Neural cell (in vitro differentiated cells): ENCODE measurements around the gene TSPAN16. TPM values are rescaled to one million over a fixed set of nuclear protein-coding genes. Genes with fewer than 3 reads are reported as not detected.

Experiments used
- H2AFZ ChIP-seq: fragments of 200-600, 300-800 bp; sonication (generic), shearing (Covaris generic); 2 replicates; pipeline ENCODE4 v1.6.0; 2014; ENCODE audit warnings: low read depth, mild to moderate bottlenecking, antibody characterized with exemption, low read length, moderate library complexity
- H3F3A ChIP-seq: fragments of 200-600 bp; shearing (Covaris generic); 2 replicates; pipeline ENCODE4 v1.6.1; 2016; ENCODE audit warnings: mild to moderate bottlenecking, moderate library complexity, mixed read lengths, antibody characterized with exemption, low read length; ENCODE audit not compliant: insufficient read depth, poor library complexity, severe bottlenecking
- H3K27ac ChIP-seq: fragments of 200-600, 300-800 bp; sonication (generic), shearing (Covaris generic); 2 replicates; pipeline ENCODE4 v1.5.1; 2014; ENCODE audit warnings: mild to moderate bottlenecking, low read length, moderate library complexity
- H3K27me3 ChIP-seq: fragments of 300-800, 200-600 bp; sonication (generic), shearing (Covaris generic); 2 replicates; pipeline ENCODE4 v1.6.0; 2014; ENCODE audit warnings: mild to moderate bottlenecking, low read depth, low read length, moderate library complexity; ENCODE audit not compliant: insufficient read depth
- H3K36me3 ChIP-seq: fragments of 300-800, 200-600 bp; sonication (generic), shearing (Covaris generic); 2 replicates; pipeline ENCODE4 v1.5.1; 2014; ENCODE audit warnings: mild to moderate bottlenecking, antibody characterized with exemption, low read length, moderate library complexity; ENCODE audit not compliant: insufficient read depth
- H3K4me2 ChIP-seq: fragments of 300-800, 200-600 bp; sonication (generic), shearing (Covaris generic); 2 replicates; pipeline ENCODE4 v1.6.0; 2014; ENCODE audit warnings: mild to moderate bottlenecking, low read length
- H3K4me3 ChIP-seq: fragments of 300-800, 200-600 bp; sonication (generic), shearing (Covaris generic); 2 replicates; pipeline ENCODE4 v1.5.1; 2014; ENCODE audit warnings: mild to moderate bottlenecking, low read length, moderate library complexity
- H3K79me2 ChIP-seq: fragments of 200-600 bp; shearing (Covaris generic); replicated peaks from 2 replicates; pipeline ENCODE4 v1.6.0; 2014; ENCODE audit warnings: mild to moderate bottlenecking, low read length, moderate library complexity; ENCODE audit not compliant: insufficient read depth
- H3K9ac ChIP-seq: fragments of 300-800, 200-600 bp; sonication (generic), shearing (Covaris generic); 2 replicates; pipeline ENCODE4 v1.6.1; 2016; ENCODE audit warnings: mild to moderate bottlenecking, low read length, mixed read lengths
- H3K9me2 ChIP-seq: fragments of 200-600 bp; shearing (Covaris generic); 2 replicates; pipeline ENCODE4 v1.6.1; 2016; ENCODE audit warnings: mild to moderate bottlenecking, low read length, mixed read lengths; ENCODE audit not compliant: insufficient read depth
- H3K9me3 ChIP-seq: fragments of 200-600, 300-800 bp; sonication (generic), shearing (Covaris generic); 2 replicates; pipeline ENCODE4 v1.6.1; 2016; ENCODE audit warnings: mild to moderate bottlenecking, mixed run types, low read length, moderate library complexity, mixed read lengths
- H4K20me1 ChIP-seq: fragments of 200-600 bp; shearing (Covaris generic); 2 replicates; pipeline ENCODE4 v1.6.1; 2016; ENCODE audit warnings: mild to moderate bottlenecking, mixed run types; ENCODE audit not compliant: insufficient read depth
- EZH2 ChIP-seq: fragments of 200-600, 300-800 bp; shearing (Covaris generic), sonication (generic); IDR thresholded peaks from 2 replicates; pipeline ENCODE4 v1.6.1; 2014; ENCODE audit warnings: antibody characterized with exemption, low read length, borderline replicate concordance, mild to moderate bottlenecking; ENCODE audit not compliant: insufficient read depth, poor library complexity, severe bottlenecking
- MXI1 ChIP-seq: fragments of 450-650 bp; conservative IDR thresholded peaks from 2 replicates; pipeline ENCODE4 v1.6.1; 2014; ENCODE audit warnings: antibody characterized with exemption, mild to moderate bottlenecking; ENCODE audit not compliant: poor library complexity, severe bottlenecking
- POLR2AphosphoS5 ChIP-seq: IDR thresholded peaks from 2 replicates; pipeline ENCODE4 v1.6.1; 2012
- RAD21 ChIP-seq: fragments of 450-650 bp; conservative IDR thresholded peaks from 2 replicates; pipeline ENCODE4 v1.6.1; 2014; ENCODE audit warnings: antibody characterized with exemption, mild to moderate bottlenecking, moderate library complexity
- SMC3 ChIP-seq: fragments of 450-650 bp; conservative IDR thresholded peaks from 2 replicates; pipeline ENCODE4 v1.6.1; 2014; ENCODE audit warnings: antibody characterized with exemption, mild to moderate bottlenecking, moderate library complexity; ENCODE audit not compliant: poor library complexity
- TAF1 ChIP-seq: IDR thresholded peaks from 2 replicates; pipeline ENCODE4 v1.6.1; 2012; ENCODE audit warnings: low read depth
- polyA plus RNA-seq: library from polyadenylated mRNA; depleted of rRNA; stranded (reverse); fragments of >200 nt; gene quantifications from 2 replicates; pipeline ENCODE4 v1.2.3, GENCODE V29; 2014
- TF ChIP-seq, protein P1 (sequence below): fragments of 450-650 bp; IDR thresholded peaks from 2 replicates; pipeline ENCODE4 v1.5.1; 2014; ENCODE audit warnings: antibody characterized with exemption, mild to moderate bottlenecking, moderate library complexity; ENCODE audit not compliant: poor library complexity, severe bottlenecking
- TF ChIP-seq, protein P2 (sequence below): IDR thresholded peaks from 2 replicates; pipeline ENCODE4 v1.6.1; 2012; ENCODE audit warnings: borderline replicate concordance

TSPAN16 gene
- polyA plus RNA-seq, 1 donor from 2014 or later = not detected

DNA sequence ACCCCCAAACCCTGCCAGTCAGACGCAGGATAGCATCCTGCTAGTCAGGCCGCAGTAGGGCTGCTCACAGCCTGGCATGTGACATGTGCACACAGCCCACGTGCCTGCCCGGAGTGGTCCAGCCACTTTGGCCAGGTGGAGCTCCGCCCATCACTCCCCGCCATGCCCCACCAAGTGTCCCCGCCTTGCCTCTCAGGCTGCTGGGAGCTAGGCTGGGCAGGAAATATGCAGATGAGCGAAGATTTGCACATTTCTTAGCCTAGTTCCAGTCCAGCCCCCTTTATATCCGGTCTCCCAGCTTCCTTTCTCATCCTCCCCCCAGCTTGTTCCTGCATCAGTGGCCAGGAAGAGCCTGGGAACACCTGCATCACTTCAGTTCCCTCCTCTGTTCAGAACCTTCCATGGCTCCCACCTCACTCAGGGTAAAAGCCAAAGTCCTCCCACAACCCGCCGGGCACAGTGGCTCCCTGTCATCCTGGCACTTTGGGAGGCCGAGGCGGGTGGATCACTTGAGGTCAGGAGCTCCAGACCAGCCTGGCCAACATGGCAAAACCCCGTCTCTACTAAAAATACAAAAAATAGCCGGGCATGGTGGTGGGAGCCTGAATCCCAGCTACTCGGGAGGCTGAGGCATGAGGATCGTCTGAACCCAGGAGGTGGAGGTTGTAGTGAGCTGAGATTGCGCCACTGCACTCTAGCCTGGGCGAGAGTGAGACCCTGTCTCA, 31.3 kb upstream of the TSPAN16 start:
- no peak overlapping the region for H3K4me3 ChIP-seq
- H2AFZ ChIP-seq = no peak overlapping the region
- no peaks in the 10 kb centered on the region for H3K79me2 ChIP-seq
- no peak overlapping the region for H3K9ac ChIP-seq
- H3K4me2 ChIP-seq = no peak overlapping the region
- no peaks in the 10 kb centered on the region for H3K9me2 ChIP-seq
- no peaks in the 10 kb centered on the region for H3K9me3 ChIP-seq
- no peak overlapping the region for H3K27ac ChIP-seq
- TF ChIP-seq SMC3 = no peak
- no peak for TF ChIP-seq MXI1
- TF ChIP-seq, protein P1, sequence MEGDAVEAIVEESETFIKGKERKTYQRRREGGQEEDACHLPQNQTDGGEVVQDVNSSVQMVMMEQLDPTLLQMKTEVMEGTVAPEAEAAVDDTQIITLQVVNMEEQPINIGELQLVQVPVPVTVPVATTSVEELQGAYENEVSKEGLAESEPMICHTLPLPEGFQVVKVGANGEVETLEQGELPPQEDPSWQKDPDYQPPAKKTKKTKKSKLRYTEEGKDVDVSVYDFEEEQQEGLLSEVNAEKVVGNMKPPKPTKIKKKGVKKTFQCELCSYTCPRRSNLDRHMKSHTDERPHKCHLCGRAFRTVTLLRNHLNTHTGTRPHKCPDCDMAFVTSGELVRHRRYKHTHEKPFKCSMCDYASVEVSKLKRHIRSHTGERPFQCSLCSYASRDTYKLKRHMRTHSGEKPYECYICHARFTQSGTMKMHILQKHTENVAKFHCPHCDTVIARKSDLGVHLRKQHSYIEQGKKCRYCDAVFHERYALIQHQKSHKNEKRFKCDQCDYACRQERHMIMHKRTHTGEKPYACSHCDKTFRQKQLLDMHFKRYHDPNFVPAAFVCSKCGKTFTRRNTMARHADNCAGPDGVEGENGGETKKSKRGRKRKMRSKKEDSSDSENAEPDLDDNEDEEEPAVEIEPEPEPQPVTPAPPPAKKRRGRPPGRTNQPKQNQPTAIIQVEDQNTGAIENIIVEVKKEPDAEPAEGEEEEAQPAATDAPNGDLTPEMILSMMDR = no peak
- H3K27me3 ChIP-seq = peaks cover 12% of the 10 kb centered on the region
- no peaks in the 10 kb centered on the region for H3F3A ChIP-seq
- H4K20me1 ChIP-seq = no peaks in the 10 kb centered on the region
- H3K36me3 ChIP-seq = no peaks in the 10 kb centered on the region

DNA sequence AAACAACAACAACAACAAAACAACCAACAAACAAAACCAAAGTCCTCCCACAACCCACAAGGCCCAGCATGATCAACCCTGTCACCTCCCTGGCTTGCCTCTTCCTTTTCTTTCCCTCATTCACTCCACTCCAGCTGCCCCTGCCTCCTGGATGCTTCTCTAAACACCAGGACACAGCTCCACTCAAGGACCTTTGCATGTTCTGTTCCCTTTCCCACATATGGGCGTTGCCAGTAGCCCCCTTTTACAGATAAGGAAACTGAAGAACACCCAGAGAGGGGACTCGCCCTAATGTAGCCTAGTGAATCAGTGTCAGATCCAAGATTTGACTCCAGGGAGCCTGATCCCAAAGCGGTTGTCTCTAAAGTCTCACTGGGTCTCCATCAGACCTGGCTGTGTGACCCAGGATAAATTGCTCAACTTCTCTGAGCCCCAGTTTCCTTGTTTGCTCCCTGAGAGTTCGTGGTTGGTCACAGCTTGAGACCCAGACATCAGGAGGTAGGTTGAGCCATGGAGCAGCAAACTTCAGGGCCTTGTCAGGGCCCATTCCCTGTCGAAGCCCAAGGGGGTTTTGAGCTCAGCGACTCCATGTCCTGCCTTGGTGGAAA, 30.7 kb upstream of the TSPAN16 start:
- no peaks in the 10 kb centered on the region for H3K79me2 ChIP-seq
- no peaks in the 10 kb centered on the region for H3K9me3 ChIP-seq
- H2AFZ ChIP-seq = no peak overlapping the region
- no peak overlapping the region for H3K4me3 ChIP-seq
- TF ChIP-seq RAD21 (no peak), SMC3 (no peak), EZH2 (no peak), POLR2AphosphoS5 (no peak), MXI1 (no peak), TAF1 (no peak)
- TF ChIP-seq, protein P2, sequence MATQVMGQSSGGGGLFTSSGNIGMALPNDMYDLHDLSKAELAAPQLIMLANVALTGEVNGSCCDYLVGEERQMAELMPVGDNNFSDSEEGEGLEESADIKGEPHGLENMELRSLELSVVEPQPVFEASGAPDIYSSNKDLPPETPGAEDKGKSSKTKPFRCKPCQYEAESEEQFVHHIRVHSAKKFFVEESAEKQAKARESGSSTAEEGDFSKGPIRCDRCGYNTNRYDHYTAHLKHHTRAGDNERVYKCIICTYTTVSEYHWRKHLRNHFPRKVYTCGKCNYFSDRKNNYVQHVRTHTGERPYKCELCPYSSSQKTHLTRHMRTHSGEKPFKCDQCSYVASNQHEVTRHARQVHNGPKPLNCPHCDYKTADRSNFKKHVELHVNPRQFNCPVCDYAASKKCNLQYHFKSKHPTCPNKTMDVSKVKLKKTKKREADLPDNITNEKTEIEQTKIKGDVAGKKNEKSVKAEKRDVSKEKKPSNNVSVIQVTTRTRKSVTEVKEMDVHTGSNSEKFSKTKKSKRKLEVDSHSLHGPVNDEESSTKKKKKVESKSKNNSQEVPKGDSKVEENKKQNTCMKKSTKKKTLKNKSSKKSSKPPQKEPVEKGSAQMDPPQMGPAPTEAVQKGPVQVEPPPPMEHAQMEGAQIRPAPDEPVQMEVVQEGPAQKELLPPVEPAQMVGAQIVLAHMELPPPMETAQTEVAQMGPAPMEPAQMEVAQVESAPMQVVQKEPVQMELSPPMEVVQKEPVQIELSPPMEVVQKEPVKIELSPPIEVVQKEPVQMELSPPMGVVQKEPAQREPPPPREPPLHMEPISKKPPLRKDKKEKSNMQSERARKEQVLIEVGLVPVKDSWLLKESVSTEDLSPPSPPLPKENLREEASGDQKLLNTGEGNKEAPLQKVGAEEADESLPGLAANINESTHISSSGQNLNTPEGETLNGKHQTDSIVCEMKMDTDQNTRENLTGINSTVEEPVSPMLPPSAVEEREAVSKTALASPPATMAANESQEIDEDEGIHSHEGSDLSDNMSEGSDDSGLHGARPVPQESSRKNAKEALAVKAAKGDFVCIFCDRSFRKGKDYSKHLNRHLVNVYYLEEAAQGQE = no peak
- H4K20me1 ChIP-seq = no peaks in the 10 kb centered on the region
- no peaks in the 10 kb centered on the region for H3F3A ChIP-seq
- H3K4me2 ChIP-seq = no peak overlapping the region
- no peak overlapping the region for H3K27ac ChIP-seq
- H3K9ac ChIP-seq = no peak overlapping the region
- H3K9me2 ChIP-seq = no peaks in the 10 kb centered on the region
- H3K27me3 ChIP-seq = peaks cover 12% of the 10 kb centered on the region
- H3K36me3 ChIP-seq = no peaks in the 10 kb centered on the region
